Endothelial cell of umbilical vein (primary cell): ENCODE results near the gene DNAJC11. TPM values are rescaled to one million over a fixed set of nuclear protein-coding genes. Genes with fewer than 3 reads are reported as not detected.
A peak's percentile ranks its signal among the peaks of the same experiment; 100 is the strongest.

Experiments
- BruUV-seq: library from RNA; stranded (reverse); fragments of 400-500 nt; replicated peaks from 2 replicates; lab custom pipeline; 2021; lab: Mats Ljungman, UMichigan
- CTCF ChIA-PET: fragments of 300-600, 350-600 bp; sonication (Branson Sonifier 250); formaldehyde crosslinking; loops from one replicate; lab custom pipeline; 2021; ENCODE audit warnings: antibody characterized with exemption, inconsistent platforms; lab: Charles Lee
- POLR2A ChIA-PET: fragments of 300-600, 350-600 bp; sonication (Branson Sonifier 250); formaldehyde crosslinking; loops from one replicate; lab custom pipeline; 2021; ENCODE audit warnings: antibody characterized with exemption, inconsistent platforms; lab: Charles Lee
- DNase-seq: peaks from one replicate; pipeline ENCODE4 v3.0.0-alpha.2; 2011; ENCODE audit warnings: low read depth, low spot score
- FAIRE-seq: peaks from 2 replicates; lab custom pipeline; 2011; peaks lifted over from hg19 to GRCh38; lab: Jason Lieb, UNC
- H2AFZ ChIP-seq: 2 replicates; pipeline ENCODE4 v1.6.0; 2012; ENCODE audit warnings: low read depth, low read length, control low read depth, inconsistent platforms
- H3K27ac ChIP-seq: 2 replicates; pipeline ENCODE4 v1.5.1; 2011; ENCODE audit warnings: low read depth, mild to moderate bottlenecking, control low read depth, low read length, moderate library complexity; ENCODE audit not compliant: insufficient read depth
- H3K27me3 ChIP-seq, 2 experiments: 2 replicates each; pipeline versions ENCODE4 v1.6.0 to v1.6.1; 2011; ENCODE audit warnings: low read length in 2 of 2, mixed read lengths in 1 of 2; ENCODE audit not compliant: control insufficient read depth in 2 of 2, insufficient read depth in 2 of 2
- H3K36me3 ChIP-seq, 2 experiments: 2 replicates in 1 of 2; 3 replicates in 1 of 2; pipeline ENCODE4 v1.5.1; 2011; ENCODE audit warnings: low read length in 2 of 2, mild to moderate bottlenecking in 1 of 2, moderate library complexity in 1 of 2; ENCODE audit not compliant: control insufficient read depth in 2 of 2, insufficient read depth in 2 of 2; ENCODE audit errors: extremely low read depth in 1 of 2
- H3K4me1 ChIP-seq: 3 replicates; pipeline ENCODE4 v1.5.1; 2011; ENCODE audit warnings: mild to moderate bottlenecking, low read length; ENCODE audit not compliant: control insufficient read depth, insufficient read depth; ENCODE audit errors: extremely low read depth
- H3K4me2 ChIP-seq: 2 replicates; pipeline ENCODE4 v1.6.1; 2011; ENCODE audit warnings: low read length, control low read depth, mixed read lengths; ENCODE audit not compliant: insufficient read depth
- H3K4me3 ChIP-seq, 3 experiments: fragments of 200-600 bp in 1 of 3; sonication (generic), shearing (Covaris generic) in 1 of 3; replicated peaks in 1 of 3; 2 replicates each; pipeline ENCODE4 v1.5.1; 2011 to 2016; ENCODE audit warnings: control low read depth in 3 of 3, low read length in 3 of 3, mild to moderate bottlenecking in 2 of 3, inconsistent platforms in 1 of 3, low read depth in 1 of 3, moderate library complexity in 1 of 3; ENCODE audit not compliant: insufficient read depth in 1 of 3
- H3K79me2 ChIP-seq: 2 replicates; pipeline ENCODE4 v1.6.0; 2012; ENCODE audit warnings: low read length, inconsistent platforms; ENCODE audit not compliant: control insufficient read depth, insufficient read depth
- H3K9ac ChIP-seq: replicated peaks from 2 replicates; pipeline ENCODE3; 2011; ENCODE audit warnings: low read length, control low read depth; ENCODE audit not compliant: insufficient read depth; ENCODE audit errors: extremely low read depth
- H3K9me1 ChIP-seq: replicated peaks from 3 replicates; pipeline ENCODE4 v1.6.0; 2011; ENCODE audit warnings: mild to moderate bottlenecking, low read length; ENCODE audit not compliant: control insufficient read depth, insufficient read depth; ENCODE audit errors: extremely low read depth
- H3K9me3 ChIP-seq: replicated peaks from 2 replicates; pipeline ENCODE4 v1.5.1; 2012; ENCODE audit warnings: low read length, inconsistent platforms; ENCODE audit not compliant: control insufficient read depth, insufficient read depth
- H4K20me1 ChIP-seq: replicated peaks from 2 replicates; pipeline ENCODE3; 2011; ENCODE audit warnings: mild to moderate bottlenecking, low read length; ENCODE audit not compliant: control insufficient read depth, insufficient read depth; ENCODE audit errors: extremely low read depth
- GATA2 ChIP-seq: IDR thresholded peaks from 2 replicates; pipeline ENCODE4 v1.7.0; 2011; ENCODE audit warnings: low read depth, mild to moderate bottlenecking, moderate library complexity, mixed read lengths, low read length; ENCODE audit not compliant: insufficient read length, insufficient read depth
- POLR2A ChIP-seq: IDR thresholded peaks from 2 replicates; pipeline ENCODE4 v1.6.1; 2012; ENCODE audit warnings: low read depth, mild to moderate bottlenecking, control low read depth, low read length
- dilution Hi-C: fragments of 300-500 bp; cut with MboI; formaldehyde crosslinking; loops from one replicate; pipeline ENCODE4 v1.15.0; 2019; ENCODE audit warnings: low sequenced_read_pairs; ENCODE audit not compliant: extremely low pct_ligation_motif_present
- intact Hi-C: fragments of 100-400 bp; cut with micrococcal nuclease; formaldehyde crosslinking; loops from one replicate; pipeline ENCODE4 v1.10.0; 2022
- polyA plus RNA-seq, 4 experiments: library from polyadenylated mRNA; depleted of rRNA in 3 of 4; stranded (reverse) in 3 of 4; unstranded in 1 of 4; fragments of >200 nt; gene quantifications; 2 replicates each; pipeline versions ENCODE4 v1.2.1 to v1.2.3, GENCODE V29; 2011 to 2012; ENCODE audit warnings: missing spikeins in 1 of 4
- total RNA-seq: library from RNA; stranded (reverse); gene quantifications from 2 replicates; pipeline ENCODE4 v1.2.3, GENCODE V29; 2021
- TF ChIP-seq, protein P1 (sequence below), 2 donors: IDR thresholded peaks; 1 replicate in 1 of 2; 2 replicates in 1 of 2; pipeline ENCODE4 v1.5.1; 2011; ENCODE audit warnings: low read length in 2 of 2, mild to moderate bottlenecking in 2 of 2, moderate library complexity in 2 of 2, control low read depth in 1 of 2, inconsistent platforms in 1 of 2, low read depth in 1 of 2; ENCODE audit not compliant: insufficient read depth in 1 of 2; ENCODE audit errors: extremely low read depth in 1 of 2

DNAJC11 gene
- total and polyA plus RNA-seq, 2 donors (not counting 3 experiments of a cell fraction or from before 2014, with no cell fraction given) = 31.1 to 64.3 TPM

DNA sequence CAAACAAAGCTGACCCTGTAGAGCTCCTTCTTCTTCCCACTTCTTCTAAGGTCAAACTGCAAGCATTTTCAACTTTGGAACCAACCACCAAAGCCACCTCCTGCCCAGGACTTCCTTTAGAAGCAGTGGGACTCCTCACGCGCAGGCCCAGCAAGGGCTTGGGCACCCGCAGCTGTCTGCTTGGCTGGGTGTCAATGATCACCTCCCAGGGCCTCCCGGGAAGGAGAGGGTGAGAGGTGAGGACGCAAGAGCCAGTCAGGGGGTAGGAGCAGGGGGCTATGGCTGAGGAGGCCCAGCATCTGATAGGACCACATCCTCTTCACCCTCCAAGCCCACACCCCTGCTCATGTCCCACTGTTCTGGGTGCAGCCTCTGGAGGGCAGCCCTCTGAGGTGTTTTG is 109.2 kb downstream of the DNAJC11 start:
- Histone ChIP-seq H3K36me3 (peaks cover 4 to 48% of the 10 kb centered on the region in 2 experiments), H4K20me1 (no peaks in the 10 kb centered on the region), H3K9me1 (no peaks in the 10 kb centered on the region), H2AFZ (no peak overlapping the region), H3K27ac (no peak overlapping the region), H3K79me2 (peaks cover 16% of the 10 kb centered on the region), H3K9ac (no peak overlapping the region), H3K27me3 (no peaks in the 10 kb centered on the region), H3K4me1 (no peaks in the 10 kb centered on the region), H3K4me2 (no peak overlapping the region), H3K9me3 (no peaks in the 10 kb centered on the region), H3K4me3 (no peak overlapping the region)
- ChIA-PET POLR2A (no interaction called here), CTCF (no interaction called here)
- dilution Hi-C loops = no loop called here
- TF ChIP-seq, protein P1, sequence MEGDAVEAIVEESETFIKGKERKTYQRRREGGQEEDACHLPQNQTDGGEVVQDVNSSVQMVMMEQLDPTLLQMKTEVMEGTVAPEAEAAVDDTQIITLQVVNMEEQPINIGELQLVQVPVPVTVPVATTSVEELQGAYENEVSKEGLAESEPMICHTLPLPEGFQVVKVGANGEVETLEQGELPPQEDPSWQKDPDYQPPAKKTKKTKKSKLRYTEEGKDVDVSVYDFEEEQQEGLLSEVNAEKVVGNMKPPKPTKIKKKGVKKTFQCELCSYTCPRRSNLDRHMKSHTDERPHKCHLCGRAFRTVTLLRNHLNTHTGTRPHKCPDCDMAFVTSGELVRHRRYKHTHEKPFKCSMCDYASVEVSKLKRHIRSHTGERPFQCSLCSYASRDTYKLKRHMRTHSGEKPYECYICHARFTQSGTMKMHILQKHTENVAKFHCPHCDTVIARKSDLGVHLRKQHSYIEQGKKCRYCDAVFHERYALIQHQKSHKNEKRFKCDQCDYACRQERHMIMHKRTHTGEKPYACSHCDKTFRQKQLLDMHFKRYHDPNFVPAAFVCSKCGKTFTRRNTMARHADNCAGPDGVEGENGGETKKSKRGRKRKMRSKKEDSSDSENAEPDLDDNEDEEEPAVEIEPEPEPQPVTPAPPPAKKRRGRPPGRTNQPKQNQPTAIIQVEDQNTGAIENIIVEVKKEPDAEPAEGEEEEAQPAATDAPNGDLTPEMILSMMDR (IDR thresholded peaks at IDR 0.05; ENCODE audit: extremely low read depth in 1 of 2, insufficient read depth in 1 of 2, low read depth in 1 of 2, low read length in 2 of 2) = no peak
- TF ChIP-seq POLR2A = peak; percentile 4
- DNase-seq (no peak), FAIRE-seq (no peak)
- BruUV-seq = TSS peak; percentile 1
- intact Hi-C loops = no loop called here

GRCh38 chr1:6591644-6592043 is 110.0 kb downstream of the DNAJC11 start:
- no peak for TF ChIP-seq GATA2
- ChIA-PET POLR2A (no interaction called here), CTCF (no interaction called here)
- Histone ChIP-seq H3K9ac (no peak overlapping the region), H3K79me2 (peaks cover 8% of the 10 kb centered on the region), H3K4me1 (no peaks in the 10 kb centered on the region), H4K20me1 (no peaks in the 10 kb centered on the region), H3K27me3 (no peaks in the 10 kb centered on the region), H3K27ac (no peak overlapping the region), H3K36me3 (peaks cover 4 to 42% of the 10 kb centered on the region in 2 experiments), H3K4me2 (no peak overlapping the region), H3K4me3 (no peak overlapping the region), H2AFZ (no peak overlapping the region), H3K9me3 (no peaks in the 10 kb centered on the region), H3K9me1 (no peaks in the 10 kb centered on the region)
- no TSS peak for BruUV-seq
- intact Hi-C loops = no loop called here
- DNase-seq = no peak
- dilution Hi-C loops = no loop called here
- FAIRE-seq = no peak
